Panc1 (cell line): ENCODE results near the gene AHCYL1.

Source experiments
- CTCF ChIP-seq: fragments of 450-650 bp; IDR thresholded peaks from 2 replicates; pipeline ENCODE4 v1.5.1; 2017; ENCODE audit warnings: mild to moderate bottlenecking
- POLR2AphosphoS5 ChIP-seq: IDR thresholded peaks from 2 replicates; pipeline ENCODE4 v1.6.1; 2012; ENCODE audit warnings: mild to moderate bottlenecking, low read depth, low read length, moderate library complexity

GRCh38 chr1:110008971-110009565, 24.5 kb downstream of the AHCYL1 start:
- TF ChIP-seq CTCF (no peak), POLR2AphosphoS5 (no peak)
